SKM-1 treated with dmso at 0.1 percent for 144 hours (cell line): Measurements from ENCODE around the gene CHST11.

ENCODE experiments used
- DNase-seq: peaks from one replicate; lab custom pipeline; 2025; ENCODE audit not compliant: unreplicated experiment; lab: John Stamatoyannopoulos, UW

Gene CHST11

GRCh38 chr12:104427547-104427938 is 29.2 kb upstream of the CHST11 start:
- DNase-seq: no peak

- DNase-seq: no peak
Observed at GRCh38 chr12:104433061-104433460, 23.7 kb upstream of the CHST11 start.

- no peak for DNase-seq
Observed at GRCh38 chr12:104434129-104434528, 22.6 kb upstream of the CHST11 start.

GRCh38 chr12:104435175-104435574 is 21.6 kb upstream of the CHST11 start:
- DNase-seq: no peak

GRCh38 chr12:104435765-104436164 is 21.0 kb upstream of the CHST11 start:
- DNase-seq: no peak

- no peak for DNase-seq
Observed at GRCh38 chr12:104436790-104437189, 20.0 kb upstream of the CHST11 start.

GRCh38 chr12:104438134-104438533 is 18.6 kb upstream of the CHST11 start:
- DNase-seq: no peak

- no peak for DNase-seq
Observed at GRCh38 chr12:104439137-104439536, 17.6 kb upstream of the CHST11 start.

GRCh38 chr12:104443008-104443407 is 13.7 kb upstream of the CHST11 start:
- no peak for DNase-seq

- DNase-seq: no peak
Observed at GRCh38 chr12:104446646-104447421, 9.9 kb upstream of the CHST11 start.

GRCh38 chr12:104448031-104448430 is 8.7 kb upstream of the CHST11 start:
- no peak for DNase-seq

- DNase-seq: no peak
Observed at GRCh38 chr12:104448451-104448850, 8.3 kb upstream of the CHST11 start.

GRCh38 chr12:104450700-104451099 is 6.0 kb upstream of the CHST11 start:
- no peak for DNase-seq

- DNase-seq: no peak
Observed at GRCh38 chr12:104452087-104452486, 4.7 kb upstream of the CHST11 start.

GRCh38 chr12:104453133-104453532 is 3.6 kb upstream of the CHST11 start:
- DNase-seq: no peak

- no peak for DNase-seq
Observed at GRCh38 chr12:104454997-104455396, 1.8 kb upstream of the CHST11 start.

GRCh38 chr12:104455578-104456416 is 951 bp upstream of the CHST11 start:
- DNase-seq: no peak

- DNase-seq: no peak
Observed at GRCh38 chr12:104456950-104457745, 400 bp downstream of the CHST11 start.

GRCh38 chr12:104457746-104458693 is 1.3 kb downstream of the CHST11 start:
- DNase-seq: no peak

GRCh38 chr12:104458694-104459367 is 2.1 kb downstream of the CHST11 start:
- no peak for DNase-seq
